ENCODE data around the gene MYL4.
"Not testable (repeated sequence)": the region's sequence is repeated elsewhere in the genome, so short reads cannot be mapped to it uniquely, and the experiment has no call there.

The MYL4 gene

GRCh38 chr17:47243737-47244598, 34.8 kb downstream of the MYL4 start:
- no peak for DNase-seq (ENCODE audit: low read depth)

GRCh38 chr17:47244697-47245096, 35.5 kb downstream of the MYL4 start:
- DNase-seq (ENCODE audit: low read depth) = no peak

- no peak for DNase-seq (ENCODE audit: low read depth)
Observed at GRCh38 chr17:47246120-47246519, 37.0 kb downstream of the MYL4 start.

DNA sequence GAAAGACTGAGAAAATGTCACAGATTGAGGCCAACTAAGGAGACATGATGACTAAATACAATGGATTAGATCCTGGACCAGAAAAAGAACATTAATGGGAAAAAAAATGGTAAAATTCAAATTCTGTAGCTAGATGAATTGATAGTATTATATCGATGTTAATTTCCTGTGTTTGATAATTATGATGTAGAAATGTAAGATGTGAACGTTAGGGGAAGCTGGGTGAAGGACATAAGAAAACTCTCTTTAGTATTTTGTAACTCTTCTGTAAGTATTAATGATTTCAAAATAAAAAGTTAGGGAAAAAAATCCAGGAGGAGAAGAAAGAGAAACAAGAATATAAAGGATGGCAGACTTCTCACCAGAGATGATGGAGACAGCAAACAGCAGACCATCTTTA, 41.7 kb downstream of the MYL4 start:
- no peak for DNase-seq (ENCODE audit: low read depth)

GRCh38 chr17:47251421-47251940, 42.3 kb downstream of the MYL4 start:
- DNase-seq (ENCODE audit: low read depth) = no peak

- DNase-seq (ENCODE audit: low read depth) = no peak
Observed at GRCh38 chr17:47252209-47252608, 43.1 kb downstream of the MYL4 start.

DNA sequence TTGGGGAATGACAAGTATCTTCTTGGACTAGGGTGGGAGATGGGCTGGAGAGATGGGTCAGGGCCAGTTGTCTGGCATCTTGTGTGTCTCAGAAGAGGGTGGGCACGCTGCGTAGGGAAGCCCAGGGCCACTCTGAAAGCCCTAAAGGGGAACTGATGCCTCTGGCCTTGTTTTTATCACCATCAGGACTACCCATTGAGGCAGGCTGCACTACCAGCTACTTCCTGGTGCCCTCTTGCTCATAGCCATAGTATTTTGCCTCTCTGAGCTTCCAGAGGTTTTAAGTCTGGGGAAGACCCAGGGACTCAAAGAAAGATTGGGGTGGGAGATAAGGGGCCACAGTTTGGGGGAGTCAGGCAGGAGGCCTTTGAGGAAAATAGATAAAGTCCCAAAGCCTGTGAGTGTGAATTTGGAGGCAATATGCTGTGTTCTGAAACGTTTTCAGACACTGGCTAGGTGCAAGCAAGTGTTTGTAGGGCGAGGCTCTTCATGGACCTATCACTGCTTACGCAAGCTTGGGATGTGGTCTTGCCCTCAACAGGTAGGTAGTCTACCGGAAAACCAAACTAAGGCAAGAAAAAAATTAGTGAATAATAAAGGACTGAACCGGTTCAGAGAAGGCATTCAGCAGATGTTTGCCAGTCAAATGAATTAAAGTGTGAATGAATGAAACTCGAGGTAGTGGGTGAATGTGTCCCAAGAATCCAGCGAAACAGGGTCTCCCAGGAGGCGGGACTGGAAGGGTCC, 43.8 kb downstream of the MYL4 start:
- no peak for DNase-seq (ENCODE audit: low read depth)

GRCh38 chr17:47253541-47254402, 44.6 kb downstream of the MYL4 start, which contains the start of gene ITGB3:
Gene ITGB3 (plus strand): TSS chr17:47253827. CDS start chr17:47253862, 35 bp downstream.
- peak; percentile 50 for DNase-seq (ENCODE audit: low read depth)

DNA sequence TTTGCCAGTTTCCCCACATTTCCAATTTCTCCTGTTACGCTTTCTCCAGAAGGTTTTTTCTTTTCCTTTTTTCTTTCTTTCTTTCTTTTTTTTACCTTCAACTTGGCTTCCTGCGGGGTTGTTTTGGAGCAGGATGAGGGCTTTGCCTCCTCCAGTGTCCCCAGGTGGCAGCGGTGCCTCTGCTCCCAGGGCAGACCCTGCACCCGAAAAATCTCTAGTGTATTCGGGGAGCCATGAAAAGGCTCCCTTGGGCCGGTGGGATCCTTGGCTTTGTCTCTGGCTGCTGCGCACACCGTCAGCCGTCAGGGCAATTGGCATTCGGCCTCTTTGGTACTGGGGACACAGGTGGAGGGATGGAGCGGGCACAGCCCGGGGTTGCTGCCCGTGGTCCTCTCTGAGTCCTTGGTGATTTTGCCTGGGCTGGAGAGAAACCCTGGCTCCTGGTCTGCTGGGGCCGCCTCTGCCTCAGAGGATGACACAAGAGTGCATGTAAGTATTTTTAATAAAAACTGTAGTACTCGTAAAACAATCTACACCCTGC, 45.3 kb downstream of the MYL4 start:
- DNase-seq (ENCODE audit: low read depth) = no peak

DNA sequence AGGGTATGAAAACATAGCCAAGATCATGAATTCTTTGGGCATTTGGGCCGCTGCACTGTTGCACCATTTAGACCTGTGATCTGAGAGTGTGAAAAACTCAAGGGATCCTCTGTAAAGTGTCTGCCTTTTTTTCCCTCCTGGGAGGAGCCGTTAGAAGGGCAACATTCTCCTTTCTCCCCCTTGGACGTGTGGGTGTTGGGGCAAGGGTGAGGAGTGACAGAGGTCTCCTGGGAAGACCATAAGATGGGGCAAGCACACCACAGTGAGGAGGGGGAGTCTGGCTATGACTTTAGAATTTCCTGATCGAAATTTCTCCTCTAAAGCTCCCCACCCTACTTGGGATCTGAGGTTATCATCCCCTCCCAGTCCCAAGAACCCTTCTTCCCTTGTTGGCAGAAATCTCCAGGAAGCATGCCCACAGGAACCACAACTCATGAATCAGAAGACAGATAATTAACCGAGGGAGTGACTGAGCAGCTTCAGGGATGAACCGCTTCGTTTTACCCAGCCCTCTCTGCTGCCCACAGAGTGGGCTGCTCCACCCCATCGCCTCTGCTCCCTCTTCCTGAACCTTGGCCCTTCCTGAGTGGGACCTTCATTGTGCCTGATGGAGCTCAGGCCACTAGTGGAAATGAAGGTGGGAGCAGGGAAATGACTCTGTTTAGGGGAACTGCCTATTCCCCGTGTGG, 48.6 kb downstream of the MYL4 start:
- no peak for DNase-seq (ENCODE audit: low read depth)

DNA sequence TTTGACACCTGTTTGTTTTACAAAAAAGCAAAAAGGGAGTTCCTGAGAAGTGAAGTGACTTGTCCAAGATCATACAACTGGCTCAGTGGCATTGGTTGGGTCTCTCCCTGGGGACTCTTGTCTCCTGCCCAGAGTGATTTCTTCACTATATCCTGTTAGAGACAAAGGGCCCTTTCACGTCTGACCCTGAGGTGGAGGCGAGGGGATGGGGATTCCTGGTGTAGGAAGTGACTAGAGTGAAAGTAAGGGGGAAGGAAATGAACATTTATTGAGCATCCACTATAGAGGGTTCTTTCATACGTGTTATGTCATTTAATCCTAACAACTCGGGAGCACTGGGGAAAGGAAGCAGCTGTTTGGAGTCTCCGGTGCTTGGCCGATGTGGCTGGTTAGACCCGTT, 53.4 kb downstream of the MYL4 start:
- DNase-seq (ENCODE audit: low read depth) = no peak

DNA sequence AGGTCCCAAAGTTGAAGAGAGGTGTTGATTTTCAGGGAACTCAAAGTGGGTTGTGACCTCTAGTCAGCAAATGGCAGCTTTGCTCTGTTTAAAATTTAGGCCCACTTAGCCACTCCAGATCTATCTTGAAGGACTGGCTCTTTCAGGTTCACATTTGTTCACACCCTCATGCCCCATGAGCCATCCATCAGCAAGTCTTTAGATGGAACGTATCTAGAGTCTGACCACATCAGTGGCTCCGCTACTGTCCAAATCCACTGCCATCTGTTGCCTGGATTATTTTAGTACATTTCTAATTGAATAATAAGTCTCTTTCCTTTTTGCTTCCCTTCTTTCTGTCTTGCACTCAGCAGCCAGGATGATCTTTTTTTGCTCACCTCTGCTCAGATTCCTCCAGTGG, 55.0 kb downstream of the MYL4 start:
- DNase-seq (ENCODE audit: low read depth) = no peak

DNA sequence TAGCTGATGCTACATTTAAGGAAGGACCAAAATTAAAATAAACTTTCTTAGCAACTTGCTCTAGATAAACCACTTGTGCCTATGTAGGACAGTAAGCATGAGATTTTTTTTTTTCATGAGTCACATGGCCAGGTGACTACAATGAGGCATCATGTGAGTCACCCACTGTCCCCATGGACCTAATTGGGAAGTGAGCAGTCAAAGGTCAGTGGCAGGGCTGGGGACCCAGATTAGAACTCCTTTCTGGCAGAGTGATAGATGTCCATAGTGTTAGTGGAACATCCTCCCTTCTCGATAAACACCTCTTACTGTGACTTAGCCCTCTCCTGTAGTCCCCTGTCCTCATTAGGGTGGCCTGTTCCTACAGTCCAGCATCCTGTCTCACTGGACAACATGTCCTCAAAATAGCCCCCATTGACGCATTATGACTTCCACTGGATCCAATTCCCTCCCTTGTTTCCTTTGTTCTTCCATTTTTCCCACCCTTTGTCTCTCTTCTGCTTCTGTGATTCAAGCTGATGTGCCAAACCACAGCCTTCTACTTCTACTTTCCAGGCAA, 56.9 kb downstream of the MYL4 start:
- DNase-seq (ENCODE audit: low read depth) = no peak

- no peak for DNase-seq (ENCODE audit: low read depth)
Observed at GRCh38 chr17:47266782-47267181, 57.6 kb downstream of the MYL4 start.

- no peak for DNase-seq (ENCODE audit: low read depth)
Observed at GRCh38 chr17:47267354-47267828, 58.2 kb downstream of the MYL4 start.

DNA sequence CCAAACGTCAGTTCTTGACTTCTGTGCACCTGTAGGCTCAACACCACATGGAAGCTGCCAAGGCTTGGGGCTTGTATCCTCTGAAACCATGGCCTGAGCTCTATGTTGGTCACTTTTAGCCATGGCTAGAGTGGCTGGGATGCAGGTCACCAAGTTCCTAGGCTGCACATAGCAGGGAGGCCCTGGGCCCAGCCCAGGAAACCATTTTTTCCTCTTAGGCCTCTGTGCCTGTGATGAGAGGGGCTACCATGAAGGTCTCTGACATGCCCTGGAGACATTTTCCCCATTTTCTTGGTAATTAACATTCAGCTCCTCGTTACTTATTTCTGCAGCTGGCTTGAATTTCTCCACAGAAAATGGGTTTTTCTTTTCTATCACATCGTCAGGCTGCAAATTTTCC, 59.8 kb downstream of the MYL4 start:
- not testable (repeated sequence) for DNase-seq (ENCODE audit: low read depth)

- not testable (repeated sequence) for DNase-seq (ENCODE audit: low read depth)
Observed at GRCh38 chr17:47269561-47270280, 60.6 kb downstream of the MYL4 start.

DNA sequence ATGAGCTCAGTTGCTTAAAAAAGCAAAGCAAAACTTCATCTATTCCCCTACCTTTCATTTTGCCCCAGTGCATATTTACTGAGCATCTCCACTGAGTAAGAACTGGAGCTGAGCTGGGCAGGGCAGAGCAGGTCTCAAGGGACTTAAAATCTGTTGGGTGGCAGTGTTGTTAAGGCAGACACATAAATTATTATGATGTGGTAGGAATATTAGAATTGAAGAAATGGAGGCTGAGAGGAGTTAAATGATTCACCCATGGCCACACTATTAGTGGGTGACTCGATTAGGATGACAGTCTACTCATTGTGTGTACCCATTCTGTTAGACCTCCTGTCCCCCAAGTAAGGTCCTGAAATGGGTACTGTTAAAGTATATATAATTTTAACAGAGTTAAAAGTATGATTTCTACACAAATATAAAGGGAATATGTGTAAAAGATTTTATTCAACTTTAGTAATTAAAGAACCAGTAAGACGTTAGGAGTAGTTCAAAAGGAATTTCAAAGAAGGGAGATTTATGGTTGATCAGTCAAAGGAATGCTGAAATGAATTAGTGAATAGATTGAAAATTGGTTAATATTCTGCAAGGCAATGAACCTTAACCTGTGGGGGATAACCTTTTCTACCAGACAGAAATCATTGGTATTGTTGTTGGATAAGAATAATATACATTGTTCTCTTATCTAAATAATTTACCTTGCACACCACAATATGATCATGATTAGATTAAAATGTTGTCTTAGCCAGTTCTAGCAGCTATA, 62.0 kb downstream of the MYL4 start:
- no peak for DNase-seq (ENCODE audit: low read depth)

DNA sequence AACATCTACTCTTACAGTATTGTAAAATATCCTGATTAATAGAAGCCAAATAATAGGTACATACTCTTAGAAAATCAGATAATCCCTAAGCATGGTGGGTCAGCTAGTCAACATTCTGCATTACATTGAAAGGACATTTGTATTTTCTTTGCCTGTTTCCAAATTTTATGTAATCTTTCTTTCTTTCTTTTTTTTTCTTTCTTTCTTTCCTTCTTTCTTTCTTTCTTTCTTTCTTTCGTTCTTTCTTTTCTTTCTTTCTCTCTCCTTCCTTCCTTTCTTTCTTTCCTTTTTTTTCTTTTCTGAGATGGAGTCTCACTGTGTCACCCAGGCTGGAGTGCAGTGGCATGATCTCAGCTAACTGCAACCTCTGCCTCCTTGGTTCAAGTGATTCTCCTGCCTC, 63.3 kb downstream of the MYL4 start:
- DNase-seq (ENCODE audit: low read depth) = no peak

All from activated T-helper 1 cell treated with Interleukin-2 at 50 U/mL for 16 hours (primary cell).